ENCODE data around the gene KRT33B. TPM values are rescaled to one million over a fixed set of nuclear protein-coding genes. Genes with fewer than 3 reads are reported as not detected.

KRT33B gene
- polyA plus RNA-seq, 1 donor from 2014 or later: not detected

DNA sequence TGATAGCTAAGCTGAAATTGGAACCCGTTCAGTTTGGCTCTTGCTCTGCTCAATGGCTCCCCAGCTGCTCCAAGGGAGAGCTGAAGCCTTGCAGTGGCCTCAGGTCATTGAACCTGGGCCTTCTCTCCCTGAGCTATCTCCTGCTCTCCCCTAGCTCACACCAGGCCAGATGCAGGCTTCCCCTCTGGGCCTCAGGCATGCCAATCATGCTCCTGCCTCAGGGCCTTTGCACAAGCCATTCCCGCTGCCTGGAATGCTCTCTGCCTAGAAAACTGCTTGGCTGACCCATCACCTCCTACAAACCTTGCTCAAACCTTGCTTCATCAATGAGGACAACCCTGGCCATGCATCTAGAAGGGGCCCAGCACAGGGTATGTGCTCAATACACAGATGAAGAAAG is 37.4 kb downstream of the KRT33B start:
- no peak overlapping the region for H2AFZ ChIP-seq (ENCODE audit: low read depth, low read length)
- no peak overlapping the region for H3K4me3 ChIP-seq (ENCODE audit: low read length)
- no peaks in the 10 kb centered on the region for H3K36me3 ChIP-seq (ENCODE audit: insufficient read depth, low read length)
- H3K9me3 ChIP-seq (ENCODE audit: low read length): no peaks in the 10 kb centered on the region
- H3K27me3 ChIP-seq (ENCODE audit: insufficient read depth, low read depth, low read length): no peaks in the 10 kb centered on the region
- no peaks in the 10 kb centered on the region for H4K20me1 ChIP-seq (ENCODE audit: insufficient read depth)
- H3K27ac ChIP-seq (ENCODE audit: low read length): no peak overlapping the region
- H3K79me2 ChIP-seq (replicated peaks; ENCODE audit: insufficient read depth, low read length): no peaks in the 10 kb centered on the region
- H3F3A ChIP-seq (ENCODE audit: insufficient read depth, low read length, poor library complexity, severe bottlenecking): no peaks in the 10 kb centered on the region
- H3K9ac ChIP-seq (ENCODE audit: low read length): no peak overlapping the region
- TF ChIP-seq, protein P1, sequence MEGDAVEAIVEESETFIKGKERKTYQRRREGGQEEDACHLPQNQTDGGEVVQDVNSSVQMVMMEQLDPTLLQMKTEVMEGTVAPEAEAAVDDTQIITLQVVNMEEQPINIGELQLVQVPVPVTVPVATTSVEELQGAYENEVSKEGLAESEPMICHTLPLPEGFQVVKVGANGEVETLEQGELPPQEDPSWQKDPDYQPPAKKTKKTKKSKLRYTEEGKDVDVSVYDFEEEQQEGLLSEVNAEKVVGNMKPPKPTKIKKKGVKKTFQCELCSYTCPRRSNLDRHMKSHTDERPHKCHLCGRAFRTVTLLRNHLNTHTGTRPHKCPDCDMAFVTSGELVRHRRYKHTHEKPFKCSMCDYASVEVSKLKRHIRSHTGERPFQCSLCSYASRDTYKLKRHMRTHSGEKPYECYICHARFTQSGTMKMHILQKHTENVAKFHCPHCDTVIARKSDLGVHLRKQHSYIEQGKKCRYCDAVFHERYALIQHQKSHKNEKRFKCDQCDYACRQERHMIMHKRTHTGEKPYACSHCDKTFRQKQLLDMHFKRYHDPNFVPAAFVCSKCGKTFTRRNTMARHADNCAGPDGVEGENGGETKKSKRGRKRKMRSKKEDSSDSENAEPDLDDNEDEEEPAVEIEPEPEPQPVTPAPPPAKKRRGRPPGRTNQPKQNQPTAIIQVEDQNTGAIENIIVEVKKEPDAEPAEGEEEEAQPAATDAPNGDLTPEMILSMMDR (IDR thresholded peaks at IDR 0.05; ENCODE audit: poor library complexity, severe bottlenecking): no peak
- TF ChIP-seq TAF1 (IDR thresholded peaks at IDR 0.05; ENCODE audit: low read depth) (no peak), MXI1 (conservative IDR thresholded peaks at IDR 0.05; ENCODE audit: poor library complexity, severe bottlenecking) (no peak), SMC3 (conservative IDR thresholded peaks at IDR 0.05; ENCODE audit: poor library complexity) (no peak), POLR2AphosphoS5 (IDR thresholded peaks at IDR 0.05) (no peak), EZH2 (IDR thresholded peaks at IDR 0.05; ENCODE audit: borderline replicate concordance, insufficient read depth, low read length, poor library complexity, severe bottlenecking) (no peak), RAD21 (conservative IDR thresholded peaks at IDR 0.05) (no peak), EP300 (conservative IDR thresholded peaks at IDR 0.05; ENCODE audit: poor library complexity, severe bottlenecking) (no peak)
- TF ChIP-seq, protein P2, sequence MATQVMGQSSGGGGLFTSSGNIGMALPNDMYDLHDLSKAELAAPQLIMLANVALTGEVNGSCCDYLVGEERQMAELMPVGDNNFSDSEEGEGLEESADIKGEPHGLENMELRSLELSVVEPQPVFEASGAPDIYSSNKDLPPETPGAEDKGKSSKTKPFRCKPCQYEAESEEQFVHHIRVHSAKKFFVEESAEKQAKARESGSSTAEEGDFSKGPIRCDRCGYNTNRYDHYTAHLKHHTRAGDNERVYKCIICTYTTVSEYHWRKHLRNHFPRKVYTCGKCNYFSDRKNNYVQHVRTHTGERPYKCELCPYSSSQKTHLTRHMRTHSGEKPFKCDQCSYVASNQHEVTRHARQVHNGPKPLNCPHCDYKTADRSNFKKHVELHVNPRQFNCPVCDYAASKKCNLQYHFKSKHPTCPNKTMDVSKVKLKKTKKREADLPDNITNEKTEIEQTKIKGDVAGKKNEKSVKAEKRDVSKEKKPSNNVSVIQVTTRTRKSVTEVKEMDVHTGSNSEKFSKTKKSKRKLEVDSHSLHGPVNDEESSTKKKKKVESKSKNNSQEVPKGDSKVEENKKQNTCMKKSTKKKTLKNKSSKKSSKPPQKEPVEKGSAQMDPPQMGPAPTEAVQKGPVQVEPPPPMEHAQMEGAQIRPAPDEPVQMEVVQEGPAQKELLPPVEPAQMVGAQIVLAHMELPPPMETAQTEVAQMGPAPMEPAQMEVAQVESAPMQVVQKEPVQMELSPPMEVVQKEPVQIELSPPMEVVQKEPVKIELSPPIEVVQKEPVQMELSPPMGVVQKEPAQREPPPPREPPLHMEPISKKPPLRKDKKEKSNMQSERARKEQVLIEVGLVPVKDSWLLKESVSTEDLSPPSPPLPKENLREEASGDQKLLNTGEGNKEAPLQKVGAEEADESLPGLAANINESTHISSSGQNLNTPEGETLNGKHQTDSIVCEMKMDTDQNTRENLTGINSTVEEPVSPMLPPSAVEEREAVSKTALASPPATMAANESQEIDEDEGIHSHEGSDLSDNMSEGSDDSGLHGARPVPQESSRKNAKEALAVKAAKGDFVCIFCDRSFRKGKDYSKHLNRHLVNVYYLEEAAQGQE (IDR thresholded peaks at IDR 0.05; ENCODE audit: borderline replicate concordance): no peak
- no peaks in the 10 kb centered on the region for H3K9me2 ChIP-seq (ENCODE audit: insufficient read depth, low read length)
- H3K4me2 ChIP-seq (ENCODE audit: low read length): no peak overlapping the region

GRCh38 chr17:41331606-41332005 is 38.0 kb downstream of the KRT33B start:
- Histone ChIP-seq H3K9ac (ENCODE audit: low read length) (no peak overlapping the region), H3K36me3 (ENCODE audit: insufficient read depth, low read length) (no peaks in the 10 kb centered on the region), H3K79me2 (replicated peaks; ENCODE audit: insufficient read depth, low read length) (no peaks in the 10 kb centered on the region), H4K20me1 (ENCODE audit: insufficient read depth) (no peaks in the 10 kb centered on the region), H3K9me2 (ENCODE audit: insufficient read depth, low read length) (no peaks in the 10 kb centered on the region), H3K27me3 (ENCODE audit: insufficient read depth, low read depth, low read length) (no peaks in the 10 kb centered on the region), H2AFZ (ENCODE audit: low read depth, low read length) (no peak overlapping the region), H3F3A (ENCODE audit: insufficient read depth, low read length, poor library complexity, severe bottlenecking) (no peaks in the 10 kb centered on the region), H3K9me3 (ENCODE audit: low read length) (no peaks in the 10 kb centered on the region), H3K4me3 (ENCODE audit: low read length) (no peak overlapping the region), H3K27ac (ENCODE audit: low read length) (no peak overlapping the region), H3K4me2 (ENCODE audit: low read length) (no peak overlapping the region)
- TF ChIP-seq SMC3 (conservative IDR thresholded peaks at IDR 0.05; ENCODE audit: poor library complexity) (no peak), EZH2 (IDR thresholded peaks at IDR 0.05; ENCODE audit: borderline replicate concordance, insufficient read depth, low read length, poor library complexity, severe bottlenecking) (no peak), POLR2AphosphoS5 (IDR thresholded peaks at IDR 0.05) (no peak), EP300 (conservative IDR thresholded peaks at IDR 0.05; ENCODE audit: poor library complexity, severe bottlenecking) (no peak), RAD21 (conservative IDR thresholded peaks at IDR 0.05) (no peak), TAF1 (IDR thresholded peaks at IDR 0.05; ENCODE audit: low read depth) (no peak), MXI1 (conservative IDR thresholded peaks at IDR 0.05; ENCODE audit: poor library complexity, severe bottlenecking) (no peak)
- TF ChIP-seq, protein P1 (IDR thresholded peaks at IDR 0.05; ENCODE audit: poor library complexity, severe bottlenecking): no peak
- TF ChIP-seq, protein P2 (IDR thresholded peaks at IDR 0.05; ENCODE audit: borderline replicate concordance): no peak
